SU-DHL-6 (cell line): ENCODE results near the gene ITPRIP.

Source experiments
- H2AFZ ChIP-seq: fragments of 200-600 bp; sonication (generic); 2 replicates; pipeline ENCODE4 v1.6.1; 2014; ENCODE audit warnings: low read depth, mild to moderate bottlenecking, moderate library complexity, mixed read lengths, antibody characterized with exemption, low read length; ENCODE audit not compliant: severe bottlenecking
- H3F3A ChIP-seq: fragments of 200-600 bp; shearing (Covaris generic); 2 replicates; pipeline ENCODE4 v1.6.0; 2016; ENCODE audit warnings: antibody characterized with exemption, mild to moderate bottlenecking; ENCODE audit not compliant: insufficient read depth
- H3K27ac ChIP-seq: fragments of 200-600 bp; sonication (generic); 2 replicates; pipeline ENCODE4 v1.5.1; 2016; ENCODE audit warnings: low read depth, mild to moderate bottlenecking, low read length, moderate library complexity, mixed read lengths
- H3K27me3 ChIP-seq: fragments of 200-600 bp; sonication (generic), shearing (Covaris generic); 2 replicates; pipeline ENCODE4 v1.6.0; 2014; ENCODE audit warnings: mild to moderate bottlenecking, low read length
- H3K36me3 ChIP-seq: fragments of 200-600 bp; sonication (generic); 2 replicates; pipeline ENCODE4 v1.6.1; 2014; ENCODE audit warnings: mild to moderate bottlenecking, low read length, mixed read lengths
- H3K4me2 ChIP-seq: fragments of 300-600, 200-600 bp; shearing (Covaris generic), sonication (generic); 2 replicates; pipeline ENCODE4 v1.6.0; 2014; ENCODE audit warnings: low read length, low read depth, mild to moderate bottlenecking; ENCODE audit not compliant: poor library complexity, severe bottlenecking
- H3K4me3 ChIP-seq: fragments of 200-600 bp; sonication (generic); 2 replicates; pipeline ENCODE4 v1.5.1; 2014; ENCODE audit warnings: antibody characterized with exemption, low read length, mild to moderate bottlenecking, mixed read lengths; ENCODE audit not compliant: insufficient read depth, poor library complexity, severe bottlenecking
- H3K79me2 ChIP-seq: fragments of 200-600 bp; sonication (generic); 2 replicates; pipeline ENCODE4 v1.6.1; 2014; ENCODE audit warnings: mild to moderate bottlenecking, low read length, moderate library complexity; ENCODE audit not compliant: insufficient read depth
- H3K9ac ChIP-seq: fragments of 200-600 bp; sonication (generic); 2 replicates; pipeline ENCODE4 v1.7.0; 2014; ENCODE audit warnings: mild to moderate bottlenecking, low read length
- H3K9me2 ChIP-seq: fragments of 200-600 bp; sonication (generic); replicated peaks from 2 replicates; pipeline ENCODE4 v1.6.1; 2014; ENCODE audit warnings: low read length; ENCODE audit not compliant: insufficient read depth
- H3K9me3 ChIP-seq: fragments of 200-600 bp; sonication (generic); 2 replicates; pipeline ENCODE4 v1.6.1; 2014; ENCODE audit warnings: low read length, mixed read lengths; ENCODE audit not compliant: insufficient read depth
- H4K20me1 ChIP-seq: fragments of 200-600 bp; sonication (generic); 2 replicates; pipeline ENCODE4 v1.6.1; 2014; ENCODE audit warnings: low read depth, mild to moderate bottlenecking, antibody characterized with exemption, low read length, moderate library complexity, mixed read lengths
- CTCF ChIP-seq: fragments of 200-600 bp; sonication (generic); IDR thresholded peaks from one replicate; pipeline ENCODE4 v1.5.1; 2017; ENCODE audit warnings: antibody characterized with exemption, mild to moderate bottlenecking, low read length, moderate library complexity; ENCODE audit not compliant: insufficient read depth, poor library complexity, severe bottlenecking
- EZH2phosphoT487 ChIP-seq: fragments of 200-600 bp; sonication (generic), shearing (Covaris generic); conservative IDR thresholded peaks from 2 replicates; pipeline ENCODE4 v1.6.1; 2018; ENCODE audit warnings: mild to moderate bottlenecking, antibody characterized with exemption, low read length, moderate library complexity, mixed read lengths

Gene ITPRIP

GRCh38 chr10:104281694-104282093 lies 56.6 kb downstream of the ITPRIP start:
- Histone ChIP-seq H3K27me3 (no peaks in the 10 kb centered on the region), H3K36me3 (no peaks in the 10 kb centered on the region), H3K9me3 (no peaks in the 10 kb centered on the region), H4K20me1 (no peaks in the 10 kb centered on the region), H3K4me2 (no peak overlapping the region), H3F3A (no peaks in the 10 kb centered on the region), H3K9ac (no peak overlapping the region), H3K4me3 (no peak overlapping the region), H3K79me2 (no peaks in the 10 kb centered on the region), H3K9me2 (no peaks in the 10 kb centered on the region), H3K27ac (no peak overlapping the region), H2AFZ (no peak overlapping the region)
- TF ChIP-seq CTCF (no peak), EZH2phosphoT487 (no peak)

GRCh38 chr10:104279550-104280259 lies 58.6 kb downstream of the ITPRIP start:
- H3K4me2 ChIP-seq = no peak overlapping the region
- H3K9ac ChIP-seq = no peak overlapping the region
- H3K79me2 ChIP-seq = no peaks in the 10 kb centered on the region
- H3K27ac ChIP-seq = no peak overlapping the region
- no peaks in the 10 kb centered on the region for H3K36me3 ChIP-seq
- H4K20me1 ChIP-seq = no peaks in the 10 kb centered on the region
- H3K9me3 ChIP-seq = no peaks in the 10 kb centered on the region
- TF ChIP-seq CTCF = no peak
- TF ChIP-seq EZH2phosphoT487 = no peak
- H3K27me3 ChIP-seq = no peaks in the 10 kb centered on the region
- no peaks in the 10 kb centered on the region for H3F3A ChIP-seq
- H2AFZ ChIP-seq = no peak overlapping the region
- no peak overlapping the region for H3K4me3 ChIP-seq
- H3K9me2 ChIP-seq = no peaks in the 10 kb centered on the region

GRCh38 chr10:104277785-104278184 lies 60.5 kb downstream of the ITPRIP start:
- Histone ChIP-seq H4K20me1 (no peaks in the 10 kb centered on the region), H3K27me3 (no peaks in the 10 kb centered on the region), H3K4me3 (no peak overlapping the region), H3K4me2 (no peak overlapping the region), H3K9me2 (no peaks in the 10 kb centered on the region), H3K9me3 (no peaks in the 10 kb centered on the region), H3K9ac (no peak overlapping the region), H3K36me3 (no peaks in the 10 kb centered on the region), H3K79me2 (no peaks in the 10 kb centered on the region), H3K27ac (no peak overlapping the region), H2AFZ (no peak overlapping the region), H3F3A (no peaks in the 10 kb centered on the region)
- TF ChIP-seq EZH2phosphoT487 = no peak
- no peak for TF ChIP-seq CTCF
